Breast epithelium (tissue), 3 donors: ENCODE measurements around the gene SPTB.

Experiments used
- POLR2A ChIP-seq: fragments of 450-650 bp; IDR thresholded peaks from one replicate; pipeline ENCODE4 v1.6.1; 2016; ENCODE audit warnings: antibody characterized with exemption, mild to moderate bottlenecking, moderate library complexity
- POLR2AphosphoS5 ChIP-seq, 3 donors: sonication (generic); formaldehyde crosslinking; IDR thresholded peaks; one replicate each; pipeline ENCODE4 v1.6.1; 2017; ENCODE audit warnings: antibody characterized with exemption in 3 of 3
- TF ChIP-seq, protein P1 (sequence below), 3 donors: fragments of 450-650 bp; IDR thresholded peaks; one replicate each; pipeline ENCODE4 v1.5.1; 2016 to 2017; ENCODE audit warnings: antibody characterized with exemption in 3 of 3, mild to moderate bottlenecking in 3 of 3, moderate library complexity in 3 of 3

DNA sequence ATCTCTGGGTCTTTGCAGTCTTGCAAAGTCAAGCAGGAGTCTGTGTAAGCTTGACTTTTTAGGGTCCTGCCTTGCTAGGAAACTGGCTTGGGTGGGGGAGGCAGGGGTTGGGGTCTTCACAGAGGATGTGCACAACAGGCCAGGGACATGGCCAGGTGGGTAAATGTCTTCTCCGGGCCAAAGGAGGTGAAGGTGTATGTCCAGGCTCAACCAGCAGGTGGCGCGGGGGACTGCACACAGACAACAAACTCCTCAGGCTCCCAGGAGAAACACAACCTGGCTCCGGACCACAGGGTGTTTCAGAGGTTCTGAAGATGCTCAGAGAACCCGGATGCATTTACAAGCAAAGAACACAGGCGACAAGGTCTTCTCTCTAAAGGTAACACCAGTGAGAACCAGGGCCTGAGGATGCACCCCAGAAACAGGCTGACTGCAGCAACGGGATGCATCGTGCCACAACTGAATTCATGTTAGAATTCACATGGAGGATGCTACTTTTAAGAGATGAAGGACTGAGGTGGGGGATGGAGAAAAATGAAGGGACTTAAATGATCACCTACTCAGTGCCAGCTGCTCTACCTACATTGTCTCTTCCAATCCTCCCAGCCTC is 119.5 kb downstream of the SPTB start:
- TF ChIP-seq, protein P1, sequence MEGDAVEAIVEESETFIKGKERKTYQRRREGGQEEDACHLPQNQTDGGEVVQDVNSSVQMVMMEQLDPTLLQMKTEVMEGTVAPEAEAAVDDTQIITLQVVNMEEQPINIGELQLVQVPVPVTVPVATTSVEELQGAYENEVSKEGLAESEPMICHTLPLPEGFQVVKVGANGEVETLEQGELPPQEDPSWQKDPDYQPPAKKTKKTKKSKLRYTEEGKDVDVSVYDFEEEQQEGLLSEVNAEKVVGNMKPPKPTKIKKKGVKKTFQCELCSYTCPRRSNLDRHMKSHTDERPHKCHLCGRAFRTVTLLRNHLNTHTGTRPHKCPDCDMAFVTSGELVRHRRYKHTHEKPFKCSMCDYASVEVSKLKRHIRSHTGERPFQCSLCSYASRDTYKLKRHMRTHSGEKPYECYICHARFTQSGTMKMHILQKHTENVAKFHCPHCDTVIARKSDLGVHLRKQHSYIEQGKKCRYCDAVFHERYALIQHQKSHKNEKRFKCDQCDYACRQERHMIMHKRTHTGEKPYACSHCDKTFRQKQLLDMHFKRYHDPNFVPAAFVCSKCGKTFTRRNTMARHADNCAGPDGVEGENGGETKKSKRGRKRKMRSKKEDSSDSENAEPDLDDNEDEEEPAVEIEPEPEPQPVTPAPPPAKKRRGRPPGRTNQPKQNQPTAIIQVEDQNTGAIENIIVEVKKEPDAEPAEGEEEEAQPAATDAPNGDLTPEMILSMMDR (IDR thresholded peaks at IDR 0.05) = peak in 2 of 3 donors; percentile 15 to 39
- TF ChIP-seq POLR2A (no peak), POLR2AphosphoS5 (IDR thresholded peaks at IDR 0.05) (no peak)
